H9 (cell line): ENCODE data around the gene RSAD1. TPM values are rescaled to one million over a fixed set of nuclear protein-coding genes. Genes with fewer than 3 reads are reported as not detected.
A peak's percentile ranks its signal among the peaks of the same experiment; 100 is the strongest.

Source experiments
- DNase-seq: peaks from one replicate; pipeline ENCODE4 v3.0.0-alpha.2; 2017
- H2AFZ ChIP-seq: one replicate; pipeline ENCODE4 v1.6.1; 2013; ENCODE audit warnings: mild to moderate bottlenecking, low read length, control low read depth, moderate library complexity
- H2AK5ac ChIP-seq: 2 replicates; pipeline ENCODE4 v1.6.1; 2013; ENCODE audit warnings: low read length, control low read depth, mixed read lengths; ENCODE audit not compliant: insufficient read length
- H2BK120ac ChIP-seq: one replicate; pipeline ENCODE4 v1.6.1; 2013; ENCODE audit warnings: low read depth, mild to moderate bottlenecking, low read length, control low read depth, inconsistent platforms; ENCODE audit not compliant: poor library complexity, severe bottlenecking
- H2BK12ac ChIP-seq: 2 replicates; pipeline ENCODE4 v1.6.1; 2013; ENCODE audit warnings: low read length, control low read depth, mixed read lengths, low read depth; ENCODE audit not compliant: insufficient read length
- H2BK15ac ChIP-seq: 2 replicates; pipeline ENCODE4 v1.6.1; 2013; ENCODE audit warnings: low read depth, low read length, control low read depth
- H2BK20ac ChIP-seq: one replicate; pipeline ENCODE4 v1.6.1; 2013; ENCODE audit warnings: low read depth, mild to moderate bottlenecking, low read length, control low read depth, inconsistent platforms; ENCODE audit not compliant: poor library complexity, severe bottlenecking
- H2BK5ac ChIP-seq: 2 replicates; pipeline ENCODE4 v1.6.1; 2013; ENCODE audit warnings: low read length, control low read depth, mixed read lengths; ENCODE audit not compliant: insufficient read length
- H3K14ac ChIP-seq: 2 replicates; pipeline ENCODE4 v1.6.1; 2013; ENCODE audit warnings: low read length, control low read depth; ENCODE audit not compliant: insufficient read depth
- H3K18ac ChIP-seq: 2 replicates; pipeline ENCODE4 v1.6.1; 2013; ENCODE audit warnings: low read depth, mild to moderate bottlenecking, mixed read lengths, low read length, control low read depth; ENCODE audit not compliant: insufficient read length
- H3K23ac ChIP-seq: 2 replicates; pipeline ENCODE4 v1.6.1; 2013; ENCODE audit warnings: low read length, control low read depth, mixed read lengths, low read depth; ENCODE audit not compliant: insufficient read length
- H3K23me2 ChIP-seq: 2 replicates; pipeline ENCODE4 v1.6.1; 2013; ENCODE audit warnings: low read depth, mild to moderate bottlenecking, mixed read lengths, low read length, control low read depth; ENCODE audit not compliant: insufficient read length, poor library complexity, severe bottlenecking
- H3K27ac ChIP-seq: 2 replicates; pipeline ENCODE4 v1.5.1; 2013; ENCODE audit warnings: low read length, control low read depth, mixed read lengths, low read depth; ENCODE audit not compliant: insufficient read length
- H3K27me3 ChIP-seq: 2 replicates; pipeline ENCODE4 v1.6.1; 2013; ENCODE audit warnings: low read length, control low read depth, inconsistent platforms; ENCODE audit not compliant: insufficient read depth
- H3K4ac ChIP-seq: 2 replicates; pipeline ENCODE4 v1.6.1; 2013; ENCODE audit warnings: low read depth, mild to moderate bottlenecking, control low read depth, inconsistent platforms, low read length, moderate library complexity
- H3K4me1 ChIP-seq: 2 replicates; pipeline ENCODE4 v1.6.1; 2013; ENCODE audit warnings: low read length, control low read depth, inconsistent platforms; ENCODE audit not compliant: insufficient read depth
- H3K4me2 ChIP-seq: 2 replicates; pipeline ENCODE4 v1.6.1; 2013; ENCODE audit warnings: low read length, control low read depth, mixed read lengths; ENCODE audit not compliant: insufficient read length, insufficient read depth
- H3K56ac ChIP-seq: 2 replicates; pipeline ENCODE4 v1.6.1; 2013; ENCODE audit warnings: low read depth, mild to moderate bottlenecking, mixed read lengths, low read length, control low read depth; ENCODE audit not compliant: insufficient read length
- H3K79me1 ChIP-seq: 2 replicates; pipeline ENCODE4 v1.6.1; 2013; ENCODE audit warnings: low read depth, mild to moderate bottlenecking, moderate library complexity, low read length, control low read depth, inconsistent platforms; ENCODE audit not compliant: insufficient read depth, poor library complexity, severe bottlenecking
- H3K79me2 ChIP-seq: 2 replicates; pipeline ENCODE4 v1.6.1; 2013; ENCODE audit warnings: low read length, control low read depth, inconsistent platforms; ENCODE audit not compliant: insufficient read depth
- H3K9ac ChIP-seq: 2 replicates; pipeline ENCODE4 v1.6.1; 2013; ENCODE audit warnings: low read length, control low read depth, mixed read lengths; ENCODE audit not compliant: insufficient read length; ENCODE audit errors: extremely low read depth
- H3K9me3 ChIP-seq: one replicate; pipeline ENCODE4 v1.6.1; 2013; ENCODE audit warnings: low read depth, low read length, inconsistent platforms; ENCODE audit not compliant: control insufficient read depth
- H3T11ph ChIP-seq: one replicate; pipeline ENCODE4 v1.6.1; 2013; ENCODE audit warnings: mild to moderate bottlenecking, low read length, control low read depth, inconsistent platforms
- H4K20me1 ChIP-seq: one replicate; pipeline ENCODE4 v1.6.1; 2013; ENCODE audit not compliant: control insufficient read depth, insufficient read length, insufficient read depth
- H4K5ac ChIP-seq: 2 replicates; pipeline ENCODE4 v1.6.1; 2013; ENCODE audit warnings: low read depth, mild to moderate bottlenecking, mixed read lengths, low read length, control low read depth; ENCODE audit not compliant: insufficient read length
- H4K8ac ChIP-seq: replicated peaks from 2 replicates; pipeline ENCODE4 v1.6.1; 2013; ENCODE audit warnings: low read length, control low read depth, mixed read lengths, low read depth; ENCODE audit not compliant: insufficient read length
- H4K91ac ChIP-seq: 2 replicates; pipeline ENCODE4 v1.6.1; 2013; ENCODE audit warnings: low read depth, mild to moderate bottlenecking, moderate library complexity, mixed read lengths, low read length, control low read depth; ENCODE audit not compliant: insufficient read length
- H3K27ac Mint-ChIP-seq, 3 experiments: 2 replicates in 2 of 3; 3 replicates in 1 of 3; pipeline ENCODE4 v1.8.0; 2020 to 2021; ENCODE audit warnings: mixed read lengths in 3 of 3, mild to moderate bottlenecking in 1 of 3, moderate library complexity in 1 of 3
- H3K27me3 Mint-ChIP-seq: 2 replicates; pipeline ENCODE4 v1.8.0; 2021; ENCODE audit warnings: low read depth, mild to moderate bottlenecking, moderate library complexity, mixed read lengths
- H3K36me3 Mint-ChIP-seq, 3 experiments: 2 replicates in 2 of 3; 3 replicates in 1 of 3; pipeline ENCODE4 v1.8.0; 2020 to 2021; ENCODE audit warnings: low read depth in 3 of 3, mixed read lengths in 3 of 3; ENCODE audit not compliant: insufficient read depth in 1 of 3
- H3K4me1 Mint-ChIP-seq, 2 experiments: 2 replicates each; pipeline ENCODE4 v1.8.0; 2020; ENCODE audit warnings: mixed read lengths in 2 of 2
- H3K4me3 Mint-ChIP-seq, 2 experiments: 2 replicates in 1 of 2; 3 replicates in 1 of 2; pipeline ENCODE4 v1.8.0; 2020 to 2021; ENCODE audit warnings: mild to moderate bottlenecking in 2 of 2, mixed read lengths in 2 of 2, moderate library complexity in 1 of 2
- H3K9me3 Mint-ChIP-seq, 2 experiments: 2 replicates in 1 of 2; 3 replicates in 1 of 2; pipeline ENCODE4 v1.8.0; 2020; ENCODE audit warnings: mild to moderate bottlenecking in 2 of 2, mixed read lengths in 2 of 2, moderate library complexity in 1 of 2
- CTCF ChIP-seq: fragments of 200-600 bp; sonication (generic); conservative IDR thresholded peaks from 3 replicates; pipeline ENCODE4 v1.8.0; 2021; ENCODE audit warnings: antibody characterized with exemption, mild to moderate bottlenecking
- whole genome bisulfite sequencing: extraction: QIAGEN DNeasy Blood & Tissue Kit; methylation state at CpG from one replicate; pipeline ENCODE4 v1.1.7; 2013; ENCODE audit warnings: missing lambda C conversion rate, low lambda C conversion rate, mixed read lengths; ENCODE audit not compliant: insufficient read length; ENCODE audit errors: extremely low coverage; 5-methylcytosine and 5-hydroxymethylcytosine counted together
- total RNA-seq: library from RNA; stranded (reverse); gene quantifications from 2 replicates; pipeline ENCODE4 v1.2.1, GENCODE V29; 2021

The RSAD1 gene
- total RNA-seq, 1 experiment from 2014 or later: 27.9 TPM

- H3K36me3 Mint-ChIP-seq: peaks cover 0 to 5% (median 0%) of the 10 kb centered on the region in 3 experiments; a peak in 3 of 7 replicates
- Histone ChIP-seq H2BK12ac (no peak within 1 kb of the TSS), H3K4me2 (peak within 1 kb of the TSS; percentile 70), H4K8ac (no peak within 1 kb of the TSS), H3K4ac (no peak within 1 kb of the TSS), H3K9me3 (no peaks in the 10 kb centered on the region), H2BK20ac (no peak within 1 kb of the TSS), H3K23me2 (peaks cover 17% of the 10 kb centered on the region), H3K27ac (no peak within 1 kb of the TSS), H3K79me1 (no peaks in the 10 kb centered on the region), H3K4me1 (peaks cover 3% of the 10 kb centered on the region; the same call in 1 of the 2 replicates), H4K5ac (no peak within 1 kb of the TSS), H3K14ac (no peak within 1 kb of the TSS), H3T11ph (no peak within 1 kb of the TSS), H2AFZ (no peak within 1 kb of the TSS), H2BK120ac (no peak within 1 kb of the TSS), H2BK5ac (no peak within 1 kb of the TSS), H4K20me1 (no peaks in the 10 kb centered on the region), H2AK5ac (no peak within 1 kb of the TSS), H4K91ac (no peak within 1 kb of the TSS), H3K9ac (no peak within 1 kb of the TSS), H3K56ac (no peak within 1 kb of the TSS), H3K18ac (no peak within 1 kb of the TSS), H3K79me2 (no peaks in the 10 kb centered on the region), H3K23ac (no peak within 1 kb of the TSS), H3K27me3 (no peaks in the 10 kb centered on the region; the same call in 1 of the 2 replicates), H2BK15ac (no peak within 1 kb of the TSS)
- peaks cover 54% of the 10 kb centered on the region for H3K27me3 Mint-ChIP-seq
- no peak for TF ChIP-seq CTCF
- H3K27ac Mint-ChIP-seq: peak within 1 kb of the TSS in 1 of 3 experiments; percentile 28; a peak in 1 of 7 replicates
- peak within 1 kb of the TSS; percentile 65 to 84 for H3K4me3 Mint-ChIP-seq
- peak; percentile 88 for DNase-seq
- no peaks in the 10 kb centered on the region; a peak in 1 of 5 replicates for H3K9me3 Mint-ChIP-seq
- H3K4me1 Mint-ChIP-seq: peaks cover 37 to 39% of the 10 kb centered on the region in 2 experiments
- WGBS: no CpG with 5 or more reads among the region's 21 CpGs
Observed at GRCh38 chr17:50532452-50533024, 53.9 kb downstream of the RSAD1 start, which contains the start of gene EPN3. Gene EPN3, plus strand, starts transcription at chr17:50532735. Its CDS starts 3,822 bp downstream, at chr17:50536557.
